GM18507 (cell line): ENCODE data around the gene LRRC42.
"Not testable (repeated sequence)": the region's sequence is repeated elsewhere in the genome, so short reads cannot be mapped to it uniquely, and the experiment has no call there.

Experiments
- DNase-seq: peaks from one replicate; pipeline ENCODE4 v3.0.0; 2011; ENCODE audit warnings: low read depth; ENCODE audit not compliant: insufficient read length; ENCODE audit errors: extremely low spot score
- FAIRE-seq: peaks from 2 replicates; lab custom pipeline; 2011; peaks lifted over from hg19 to GRCh38; lab: Jason Lieb, UNC

LRRC42 gene

DNA sequence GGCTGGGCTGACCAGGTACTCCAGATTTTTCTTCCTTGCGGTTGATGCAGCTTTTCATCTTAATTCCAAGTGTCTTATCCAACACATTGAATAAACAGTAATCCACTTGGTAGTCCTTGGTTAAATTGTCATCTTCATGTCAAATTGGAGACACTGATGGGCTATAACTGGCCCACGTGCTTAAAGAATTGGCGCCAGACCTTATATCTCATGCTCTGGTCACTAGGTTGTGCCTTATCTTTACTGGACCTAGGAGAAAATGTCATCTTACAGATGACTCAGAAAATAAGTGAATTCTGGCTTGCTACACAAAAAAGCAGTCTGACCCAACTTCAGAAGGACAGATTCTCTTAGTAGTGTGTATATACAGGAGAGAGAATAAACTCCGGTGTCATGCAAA, 16.2 kb downstream of the LRRC42 start:
- DNase-seq (no peak), FAIRE-seq (no peak)

DNA sequence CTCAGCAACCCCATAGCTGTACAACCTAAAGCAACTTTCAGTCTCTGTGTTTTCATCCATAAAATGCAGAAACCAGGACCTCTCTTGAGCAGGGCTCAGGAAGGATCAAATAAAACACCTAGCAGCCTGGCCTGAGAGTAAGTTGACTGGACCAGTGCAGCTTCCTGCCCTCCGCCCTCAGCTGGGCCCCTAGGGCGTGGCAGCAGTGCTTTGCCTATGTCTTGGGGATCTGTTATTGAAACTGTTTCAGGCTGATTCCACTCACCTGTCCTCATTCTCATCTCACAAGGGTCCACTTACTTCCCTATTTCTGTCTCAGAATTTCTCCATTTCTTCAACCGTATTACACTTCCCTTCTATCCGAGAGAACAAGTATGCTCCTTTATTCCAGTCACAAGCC, 17.3 kb downstream of the LRRC42 start:
- DNase-seq: no peak
- FAIRE-seq: no peak

DNA sequence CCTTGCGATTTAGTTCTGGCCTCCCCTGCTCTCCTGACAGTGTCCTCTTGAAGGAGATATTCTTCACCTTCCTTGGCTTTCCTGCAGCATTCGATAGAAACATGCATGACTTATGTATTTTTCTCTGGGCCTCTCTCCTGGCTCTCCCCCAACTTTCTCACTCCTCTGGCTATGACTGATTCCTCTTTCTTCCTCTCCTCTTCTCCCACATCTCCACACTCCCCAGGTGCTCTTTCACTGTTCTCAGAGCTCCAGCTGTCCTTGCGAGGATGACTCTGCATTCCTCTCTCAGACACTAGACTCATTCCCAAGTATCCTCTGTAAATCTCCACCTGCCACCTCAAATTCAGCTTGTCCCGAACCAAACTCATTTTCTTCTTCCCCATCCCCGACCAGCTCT, 18.0 kb downstream of the LRRC42 start:
- FAIRE-seq (no peak), DNase-seq (no peak)

DNA sequence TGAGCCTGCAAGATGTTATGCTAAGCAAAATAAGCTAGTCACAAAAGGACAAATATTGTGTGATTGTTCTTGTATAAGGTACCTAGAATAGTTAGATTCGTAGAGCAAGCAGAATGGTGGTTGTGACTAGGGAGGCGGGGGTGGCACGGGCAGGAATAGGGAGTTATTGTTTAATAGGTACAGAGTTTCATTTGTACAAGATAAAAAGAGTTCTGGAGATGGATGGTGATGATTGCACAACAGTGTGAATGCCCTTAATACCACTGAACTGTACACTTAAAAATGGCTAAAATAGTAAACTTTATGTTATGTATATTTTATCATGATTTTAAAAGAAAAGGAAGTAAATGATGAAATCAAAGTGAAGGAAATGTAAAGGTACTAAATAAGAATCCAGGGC, 20.6 kb downstream of the LRRC42 start:
- DNase-seq (no peak), FAIRE-seq (no peak)

DNA sequence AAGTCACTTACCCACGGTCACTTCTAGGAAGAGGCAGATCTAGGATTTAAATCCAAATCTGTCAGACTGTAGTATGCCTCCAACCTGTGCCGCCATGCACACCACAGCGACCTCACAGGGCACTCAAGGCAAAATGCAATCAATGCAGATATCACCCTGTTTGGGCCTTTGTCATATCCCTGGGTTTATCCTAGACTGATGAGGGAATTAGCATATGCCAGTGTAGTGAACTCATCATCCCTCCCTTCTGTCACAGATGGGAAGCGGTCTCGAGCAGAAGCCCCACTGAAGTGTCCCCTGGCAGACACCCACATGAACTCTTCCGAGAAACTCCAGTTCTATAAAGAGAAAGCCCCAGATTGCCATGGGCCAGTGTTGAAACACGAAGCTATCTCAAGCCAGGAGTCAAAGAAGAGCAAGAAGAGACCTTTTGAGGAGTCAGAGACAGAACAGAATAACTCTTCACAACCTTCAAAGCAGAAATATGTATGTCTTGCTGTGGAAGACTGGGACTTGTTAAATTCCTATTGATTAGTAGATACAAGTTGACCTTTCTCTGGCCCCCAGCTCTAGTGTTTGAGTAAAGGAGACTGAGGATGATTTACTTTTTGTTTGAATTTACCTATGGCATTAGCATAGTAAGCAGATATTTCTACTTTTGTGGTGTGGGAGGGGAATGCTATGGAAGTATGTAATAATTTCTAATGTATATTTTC, 21.4 kb downstream of the LRRC42 start:
- FAIRE-seq (no peak), DNase-seq (no peak)

DNA sequence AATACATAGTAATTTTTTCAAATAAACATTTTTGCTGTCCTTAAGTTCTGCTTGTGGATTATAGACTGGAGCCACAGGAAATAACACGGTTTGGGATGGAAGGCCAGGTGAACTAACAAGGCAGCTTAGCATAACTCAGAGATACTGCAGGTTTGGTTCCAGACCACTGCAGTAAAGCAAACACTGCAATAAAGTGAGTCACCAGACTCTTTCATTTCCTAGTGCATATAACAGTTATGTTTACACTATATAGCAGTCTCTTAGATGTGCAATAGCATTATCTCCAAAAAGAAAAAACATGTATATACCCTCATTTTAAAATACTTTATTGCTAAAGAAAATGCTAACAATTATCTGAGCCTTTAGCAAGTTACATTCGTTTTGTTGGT, 22.0 kb downstream of the LRRC42 start:
- FAIRE-seq: no peak
- DNase-seq: no peak

DNA sequence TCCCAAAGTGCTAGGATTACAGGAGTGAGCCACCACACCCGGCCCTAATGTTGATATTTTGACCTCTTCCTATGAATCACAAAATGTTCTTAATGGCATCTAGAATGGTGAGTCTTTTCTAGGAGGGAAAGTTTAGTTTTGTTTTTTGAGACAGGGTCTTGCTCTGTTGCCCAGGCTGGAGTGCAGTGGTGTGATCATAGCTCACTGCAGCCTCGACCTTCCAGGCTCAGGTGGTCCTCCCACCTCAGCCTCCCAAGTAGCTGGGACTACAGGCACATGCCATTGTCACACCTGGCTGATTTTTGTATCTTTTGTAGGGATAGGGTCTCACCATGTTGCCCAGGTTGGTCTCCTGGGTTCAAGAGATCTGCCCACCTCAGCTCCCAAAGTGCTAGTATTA, 23.2 kb downstream of the LRRC42 start:
- not testable (repeated sequence) for FAIRE-seq, DNase-seq

DNA sequence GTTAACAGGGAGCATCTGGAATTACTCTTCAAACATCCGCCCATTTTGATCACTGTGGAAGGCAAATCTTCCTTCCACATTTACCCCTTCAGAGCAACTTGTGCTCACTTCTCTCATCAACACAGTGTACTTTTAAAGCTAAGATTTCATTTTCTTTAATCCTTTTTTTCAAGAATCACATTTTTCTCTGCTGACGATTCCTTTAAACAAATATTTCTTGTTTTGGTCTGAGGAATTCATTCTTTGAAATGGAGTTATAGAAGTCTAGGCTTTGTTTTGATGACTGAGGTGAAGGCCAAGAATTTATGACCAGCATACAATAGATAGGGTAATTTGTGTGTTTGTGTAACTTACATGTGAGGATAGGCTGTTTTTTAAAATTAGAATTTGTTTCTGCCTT, 25.6 kb downstream of the LRRC42 start:
- DNase-seq (no peak), FAIRE-seq (no peak)

DNA sequence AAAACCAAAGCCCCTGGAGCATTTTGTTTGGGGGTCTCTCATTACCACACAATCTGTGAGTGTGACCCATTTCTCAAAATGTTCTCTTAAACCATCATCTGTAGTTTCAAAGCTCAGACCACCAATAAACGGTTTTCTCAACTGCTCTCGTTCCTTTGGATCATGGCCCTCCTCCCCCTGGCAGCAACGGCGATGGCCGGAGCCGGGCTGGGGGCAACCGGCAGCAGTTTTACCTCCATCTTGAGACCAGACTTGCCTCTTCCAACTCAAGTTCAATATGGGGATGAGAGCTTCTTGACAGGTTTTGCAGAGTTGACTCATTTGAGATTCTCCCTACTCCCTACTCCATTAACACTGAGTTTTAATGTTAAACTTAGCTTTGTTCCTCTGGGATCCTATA, 29.7 kb downstream of the LRRC42 start:
- no peak for DNase-seq
- FAIRE-seq: no peak

DNA sequence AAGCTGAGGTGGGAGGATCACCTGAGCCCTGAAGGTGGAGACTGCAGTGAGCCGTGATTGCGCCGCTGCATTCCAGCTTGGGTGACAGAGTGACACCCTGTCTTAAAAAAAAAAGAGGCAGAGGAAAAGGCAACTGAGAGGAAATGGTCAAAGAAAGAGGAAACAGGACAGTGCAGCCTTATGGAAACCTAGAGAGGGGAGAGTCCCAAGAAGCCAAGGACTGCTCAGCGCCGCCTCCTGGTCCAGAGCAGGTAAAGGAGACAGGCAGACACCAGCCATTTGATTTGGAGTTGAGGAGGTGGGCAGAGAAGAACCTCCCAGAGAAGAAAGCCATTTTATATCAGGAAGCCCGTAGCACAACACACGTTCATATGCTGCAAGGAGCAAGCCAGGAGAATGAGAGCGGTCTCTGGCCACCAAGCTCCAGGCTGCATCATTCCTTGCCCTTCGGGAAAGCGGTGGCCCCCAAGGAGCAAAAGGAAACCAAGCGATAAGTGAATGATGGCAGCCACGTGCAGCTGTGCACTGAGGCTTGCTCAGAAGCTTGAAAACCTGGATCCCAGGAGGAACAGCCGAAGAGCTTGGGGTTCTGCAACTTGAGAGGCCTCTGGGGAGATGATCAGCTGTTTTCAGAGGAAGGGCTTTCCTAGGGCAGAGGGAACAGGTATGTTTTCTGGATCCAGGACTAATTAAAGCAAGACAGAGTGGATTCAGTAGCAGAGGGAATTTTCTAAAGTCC, 33.7 kb downstream of the LRRC42 start:
- FAIRE-seq (no peak), DNase-seq (no peak)

DNA sequence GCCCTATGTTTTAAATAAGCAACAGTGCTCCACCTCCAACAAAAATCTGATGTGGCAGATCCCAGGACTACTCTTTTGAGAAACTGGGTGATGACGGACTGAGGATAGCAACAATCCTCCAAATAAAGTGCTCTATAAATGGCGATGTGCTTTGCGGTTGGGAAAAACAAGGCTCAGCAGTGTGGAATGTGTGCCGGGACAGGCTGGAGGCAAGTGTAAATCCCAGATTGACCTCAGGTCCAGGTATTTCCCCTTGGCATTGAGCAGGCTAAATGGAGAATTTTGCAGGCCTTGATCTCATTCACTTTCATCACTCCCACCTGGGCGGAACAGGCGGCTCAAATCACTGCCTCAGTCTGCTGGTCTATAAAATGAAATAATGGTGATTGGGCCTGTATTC, 35.1 kb downstream of the LRRC42 start:
- no peak for DNase-seq

DNA sequence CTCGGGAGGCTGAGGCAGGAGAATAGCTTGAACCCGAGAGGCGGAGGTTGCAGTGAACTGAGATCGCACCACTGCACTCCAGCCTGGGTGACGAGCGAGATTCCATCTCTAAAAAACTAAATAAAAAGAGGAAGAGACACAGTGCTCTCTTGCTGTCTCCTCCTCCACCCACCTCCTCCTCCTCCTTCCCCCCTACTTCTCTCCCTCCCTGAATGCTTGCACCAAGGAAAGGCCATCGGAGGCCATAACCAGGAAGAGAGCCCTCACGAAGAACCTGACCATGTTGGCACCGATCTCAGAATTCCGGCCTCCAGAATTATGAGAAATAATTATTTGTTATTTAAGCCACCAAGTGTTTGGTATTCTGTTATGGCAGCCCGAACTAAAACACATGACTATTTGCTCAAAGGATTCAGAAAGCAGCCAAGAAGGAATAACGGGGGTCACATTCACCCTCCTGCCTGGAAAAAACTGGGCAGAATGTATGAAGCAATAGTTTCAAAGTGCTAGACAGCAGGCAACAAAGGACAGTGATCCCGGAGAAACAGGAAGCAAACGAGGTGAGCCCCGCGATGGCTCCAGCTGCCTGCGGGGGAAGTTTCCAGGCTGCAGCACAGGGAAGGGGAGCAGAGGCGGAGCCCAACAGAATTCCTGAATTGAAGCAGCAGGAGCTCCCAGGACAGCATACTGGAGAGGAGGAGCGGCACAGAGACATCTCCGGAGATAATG, 36.0 kb downstream of the LRRC42 start:
- DNase-seq (no peak), FAIRE-seq (no peak)

More for the DNA sequence above, 35.1 kb downstream of the LRRC42 start:
- no peak for FAIRE-seq

DNA sequence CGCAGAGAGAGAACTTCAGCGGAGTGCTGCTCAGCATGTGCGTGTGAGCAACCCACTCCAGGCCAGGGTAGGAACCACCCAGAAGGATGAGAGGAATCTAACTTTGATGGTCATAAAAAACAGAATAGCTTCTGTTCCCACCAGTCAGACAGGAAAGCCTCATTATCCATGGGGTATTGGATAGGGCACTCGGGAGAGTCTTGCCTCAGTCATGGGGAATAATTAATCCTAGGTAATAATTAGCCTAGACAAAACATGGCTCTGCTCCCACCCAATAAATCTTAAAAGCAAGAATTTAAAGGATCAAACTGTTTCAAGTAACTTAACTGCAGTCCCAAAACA, 36.6 kb downstream of the LRRC42 start:
- FAIRE-seq: no peak
- DNase-seq: no peak

DNA sequence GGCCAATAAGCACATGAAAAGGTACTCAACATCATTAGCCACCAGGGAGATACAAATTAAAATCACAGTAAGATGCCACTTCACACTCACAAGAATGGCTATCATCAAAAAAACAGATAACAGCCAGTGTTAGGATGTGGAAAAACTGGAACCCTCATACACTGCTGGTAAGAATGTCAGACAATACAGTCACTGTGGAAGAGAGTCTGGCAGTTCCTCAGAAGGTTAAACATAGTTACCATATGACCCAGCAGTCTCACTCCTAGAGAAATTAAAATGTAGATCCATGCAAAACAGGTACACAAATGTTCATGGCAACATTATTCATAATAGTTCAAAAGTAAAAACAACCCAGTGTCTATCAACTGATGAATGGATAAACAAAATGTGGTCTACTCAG, 38.6 kb downstream of the LRRC42 start:
- no peak for FAIRE-seq

DNA sequence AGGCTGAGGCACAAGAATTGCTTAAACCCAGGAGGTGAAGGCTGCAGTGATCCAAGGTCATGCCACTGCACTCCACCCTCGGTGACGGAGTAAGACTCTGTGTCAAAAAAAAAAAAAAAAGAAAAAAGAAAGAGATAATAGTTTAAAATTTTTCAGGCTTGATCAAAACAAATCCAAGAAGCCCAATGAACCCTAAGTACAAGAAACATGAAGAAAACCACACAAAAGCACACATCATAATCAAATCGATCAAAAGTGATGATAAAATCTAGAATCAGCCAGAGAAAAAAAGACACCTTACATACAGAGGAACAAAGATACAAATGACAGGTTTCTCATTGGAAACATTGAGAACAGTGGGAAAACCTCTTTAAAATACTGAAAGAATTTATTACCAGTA, 40.3 kb downstream of the LRRC42 start:
- no peak for FAIRE-seq

More for the DNA sequence above, 38.6 kb downstream of the LRRC42 start:
- no peak for DNase-seq

DNA sequence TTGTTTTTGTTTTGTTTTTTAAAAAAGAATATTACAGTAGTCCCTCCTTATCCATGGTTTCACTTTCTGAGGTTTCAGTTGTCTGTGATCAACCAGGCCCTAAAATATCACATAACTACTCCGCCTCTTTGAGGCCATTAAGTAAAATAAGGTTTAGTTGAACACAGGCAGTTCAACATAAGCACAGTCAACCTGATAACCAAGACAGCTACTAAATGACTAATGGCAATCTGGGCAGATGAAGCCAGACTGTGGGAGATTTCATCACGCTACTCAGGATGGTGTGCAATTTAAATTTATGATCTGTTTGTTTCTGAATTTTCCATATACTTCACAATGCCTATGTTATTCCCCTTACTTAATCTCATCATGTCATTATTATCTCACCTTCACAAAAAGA, 41.7 kb downstream of the LRRC42 start:
- FAIRE-seq (peak; percentile 18), DNase-seq (no peak)

More for the DNA sequence above, 40.3 kb downstream of the LRRC42 start:
- DNase-seq: no peak

DNA sequence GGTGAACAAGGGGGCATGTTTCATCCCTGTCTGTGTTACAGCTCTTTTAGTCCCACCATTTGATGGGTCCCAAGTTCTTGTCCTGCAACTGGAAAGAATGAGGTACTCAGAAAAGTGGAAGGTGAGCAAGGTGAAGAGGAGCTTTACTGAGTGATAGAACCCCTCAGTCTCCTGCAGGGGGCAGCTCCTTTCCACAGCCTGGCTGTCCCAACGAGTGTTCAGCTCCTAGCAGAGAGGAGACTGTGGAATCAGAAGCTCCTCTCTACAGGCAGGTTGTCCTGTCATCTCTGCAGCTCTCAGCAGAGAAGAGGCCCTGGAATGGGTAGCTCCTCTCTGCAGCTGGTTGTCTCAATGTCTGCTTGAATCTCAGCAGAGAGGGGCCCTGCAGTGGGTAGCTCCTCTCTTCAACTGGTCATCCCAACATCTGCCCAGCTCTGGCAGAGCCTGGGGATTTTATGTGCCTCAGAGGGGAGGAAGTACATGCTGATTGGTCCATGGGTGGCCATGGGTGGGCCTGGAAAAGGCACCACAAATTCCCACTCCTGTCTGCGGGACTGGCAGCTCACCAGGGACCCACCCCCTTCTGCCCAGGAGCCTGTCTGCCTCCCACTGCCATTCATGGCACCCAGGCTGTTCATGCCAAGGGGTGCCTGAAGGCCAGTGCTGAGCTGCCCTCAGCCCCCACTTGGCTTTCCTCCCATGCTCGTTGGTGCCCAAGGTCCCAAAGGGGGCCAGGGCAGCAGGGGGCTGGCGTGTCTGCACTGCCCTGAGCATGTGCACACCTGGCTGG, 46.1 kb downstream of the LRRC42 start:
- DNase-seq: no peak
- FAIRE-seq: no peak

DNA sequence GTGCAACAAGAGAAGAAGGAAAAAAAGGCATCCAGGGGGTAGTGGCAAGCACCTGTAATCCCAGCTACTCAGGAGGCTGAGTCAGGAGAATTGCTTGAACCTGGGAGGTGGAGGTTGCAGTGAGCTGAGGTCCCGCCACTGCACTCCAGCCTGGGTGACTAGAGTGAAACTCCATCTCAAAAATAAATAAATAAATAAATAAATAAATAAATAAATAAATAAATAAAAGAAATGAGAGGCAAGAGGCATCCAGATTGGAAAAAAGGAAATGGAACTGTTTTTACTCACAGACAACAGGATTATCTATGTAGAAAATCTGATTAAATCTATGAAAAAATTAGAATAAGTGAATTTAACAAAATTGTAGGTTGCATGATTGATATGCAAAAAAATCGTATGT, 48.4 kb downstream of the LRRC42 start:
- FAIRE-seq, DNase-seq: not testable (repeated sequence)

DNA sequence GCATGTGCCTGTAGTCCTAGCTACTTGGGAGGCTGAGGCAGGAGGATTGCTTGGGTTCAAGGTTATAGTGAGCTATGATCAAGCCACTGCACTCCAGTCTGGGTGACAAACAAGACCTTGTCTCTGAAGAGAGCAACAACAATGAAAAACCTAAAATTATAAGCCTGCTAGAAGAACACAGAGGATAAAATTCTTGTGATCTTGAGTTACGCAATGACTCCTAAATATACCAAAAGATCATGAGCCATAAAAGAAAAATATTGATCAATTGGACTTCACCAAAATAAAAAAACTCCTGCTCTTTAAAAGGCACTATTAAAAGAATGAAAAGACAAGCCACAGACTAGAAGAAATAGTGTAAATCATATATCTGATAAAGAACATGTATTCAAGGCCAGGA, 49.5 kb downstream of the LRRC42 start:
- FAIRE-seq (no peak), DNase-seq (no peak)

DNA sequence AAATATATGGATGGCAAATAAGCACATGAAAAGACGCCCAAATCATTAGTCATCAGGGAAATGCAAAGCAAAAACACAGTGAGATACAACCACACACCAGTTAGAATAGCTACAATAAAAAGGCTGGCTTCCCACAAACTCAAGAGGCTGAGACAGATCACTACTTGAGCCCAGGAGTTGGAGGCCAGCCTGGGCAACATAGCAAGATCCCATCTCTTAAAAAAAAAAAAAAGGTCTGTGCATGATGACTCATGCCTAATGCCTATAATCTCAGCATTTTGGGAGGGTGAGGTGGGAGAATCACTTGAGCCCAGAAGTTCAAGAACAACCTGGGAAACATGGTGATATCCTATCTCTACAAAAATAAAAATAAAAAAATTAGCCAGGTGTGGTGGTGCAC, 52.1 kb downstream of the LRRC42 start:
- no peak for DNase-seq
- FAIRE-seq: no peak
